ENCODE data around the gene COPG2.

DNA sequence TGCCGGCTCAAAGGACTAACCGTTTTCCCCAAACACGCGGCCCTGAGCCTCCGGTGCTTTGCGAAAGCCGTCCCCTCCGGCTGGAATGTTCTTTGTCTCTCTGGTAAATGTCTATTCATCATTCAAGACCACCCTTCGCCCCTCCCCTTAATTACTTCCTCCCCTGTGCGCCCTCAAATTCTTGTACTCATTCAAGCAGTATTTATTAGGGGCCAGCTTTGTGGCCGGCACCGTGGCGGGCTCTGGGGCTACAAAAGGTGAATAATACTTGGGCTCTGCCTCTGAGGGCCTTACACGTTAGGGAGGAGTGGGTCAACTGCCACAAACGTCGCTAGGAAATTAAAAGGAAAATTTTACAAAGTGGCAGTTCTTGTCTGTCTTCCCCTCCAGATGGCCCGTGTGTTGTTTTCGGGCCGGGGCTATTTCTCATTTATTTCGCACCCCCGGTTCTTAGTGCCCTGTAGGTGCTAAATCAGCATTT, 178.2 kb downstream of the COPG2 start:
- TF ChIP-seq, protein P1, sequence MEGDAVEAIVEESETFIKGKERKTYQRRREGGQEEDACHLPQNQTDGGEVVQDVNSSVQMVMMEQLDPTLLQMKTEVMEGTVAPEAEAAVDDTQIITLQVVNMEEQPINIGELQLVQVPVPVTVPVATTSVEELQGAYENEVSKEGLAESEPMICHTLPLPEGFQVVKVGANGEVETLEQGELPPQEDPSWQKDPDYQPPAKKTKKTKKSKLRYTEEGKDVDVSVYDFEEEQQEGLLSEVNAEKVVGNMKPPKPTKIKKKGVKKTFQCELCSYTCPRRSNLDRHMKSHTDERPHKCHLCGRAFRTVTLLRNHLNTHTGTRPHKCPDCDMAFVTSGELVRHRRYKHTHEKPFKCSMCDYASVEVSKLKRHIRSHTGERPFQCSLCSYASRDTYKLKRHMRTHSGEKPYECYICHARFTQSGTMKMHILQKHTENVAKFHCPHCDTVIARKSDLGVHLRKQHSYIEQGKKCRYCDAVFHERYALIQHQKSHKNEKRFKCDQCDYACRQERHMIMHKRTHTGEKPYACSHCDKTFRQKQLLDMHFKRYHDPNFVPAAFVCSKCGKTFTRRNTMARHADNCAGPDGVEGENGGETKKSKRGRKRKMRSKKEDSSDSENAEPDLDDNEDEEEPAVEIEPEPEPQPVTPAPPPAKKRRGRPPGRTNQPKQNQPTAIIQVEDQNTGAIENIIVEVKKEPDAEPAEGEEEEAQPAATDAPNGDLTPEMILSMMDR (IDR thresholded peaks at IDR 0.05), result no peak
- no peak for TF ChIP-seq POLR2A (IDR thresholded peaks at IDR 0.05)
